Adipocyte (in vitro differentiated cells): ENCODE data around the gene GSTM3.
A peak's percentile ranks its signal among the peaks of the same experiment; 100 is the strongest.

Experiments used
- DNase-seq: peaks from one replicate; pipeline ENCODE4 v3.0.0-alpha.2; 2015; ENCODE audit warnings: low read depth
- H3K27me3 ChIP-seq: replicated peaks from 2 replicates; pipeline ENCODE4 v1.7.0; 2013; ENCODE audit warnings: mild to moderate bottlenecking, low read length, moderate library complexity; ENCODE audit not compliant: control insufficient read depth, insufficient read depth
- H3K36me3 ChIP-seq: 2 replicates; pipeline ENCODE4 v1.7.0; 2013; ENCODE audit warnings: low read length, mild to moderate bottlenecking, moderate library complexity; ENCODE audit not compliant: control insufficient read depth, insufficient read depth, severe bottlenecking
- H3K4me1 ChIP-seq: 2 replicates; pipeline ENCODE4 v1.7.0; 2013; ENCODE audit warnings: mild to moderate bottlenecking, low read length, moderate library complexity; ENCODE audit not compliant: control insufficient read depth, insufficient read depth
- H3K4me3 ChIP-seq: 2 replicates; pipeline ENCODE4 v1.7.0; 2013; ENCODE audit warnings: mild to moderate bottlenecking, low read length, moderate library complexity
- H3K9ac ChIP-seq: 2 replicates; pipeline ENCODE4 v1.7.0; 2013; ENCODE audit warnings: mild to moderate bottlenecking, low read length, moderate library complexity
- H3K9me3 ChIP-seq: 2 replicates; pipeline ENCODE4 v1.7.0; 2013; ENCODE audit warnings: mild to moderate bottlenecking, low read length, moderate library complexity; ENCODE audit not compliant: control insufficient read depth

Gene GSTM3

DNA sequence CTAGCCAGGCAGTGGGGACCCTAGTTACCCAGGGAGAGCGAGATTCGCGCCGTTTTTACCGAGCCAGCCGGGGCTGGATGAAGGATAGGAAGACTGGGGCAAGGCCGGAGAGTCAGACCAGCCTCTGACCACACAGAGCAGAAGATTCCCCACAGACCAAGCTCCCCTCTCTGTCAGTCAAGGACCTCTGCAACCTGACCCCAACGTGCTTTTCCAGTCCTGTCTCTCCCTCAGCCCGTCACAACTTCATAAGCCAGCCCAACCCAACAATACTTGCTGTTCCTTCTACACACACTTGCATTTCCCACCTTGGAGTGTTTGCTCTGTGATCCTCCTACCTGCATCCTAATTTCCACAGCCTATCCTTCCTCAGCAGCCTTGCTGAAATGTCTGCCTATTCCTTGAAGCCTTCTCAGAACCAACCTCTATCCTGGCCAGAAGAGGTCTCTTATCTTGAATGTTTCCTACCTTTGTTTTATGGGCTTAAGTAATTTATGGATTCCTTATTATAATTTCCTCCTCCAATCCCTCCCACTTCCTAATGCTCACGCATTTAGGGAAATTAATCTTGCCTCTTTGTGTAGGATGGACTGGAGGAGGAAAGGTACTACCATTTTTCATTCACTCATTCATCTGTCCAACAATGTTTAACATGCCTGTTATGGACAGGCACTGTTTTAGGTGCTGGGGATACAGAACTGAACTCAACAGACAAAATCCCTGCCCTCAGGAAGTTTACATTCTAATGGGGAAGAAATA is at the start of gene GSTM3:
Gene GSTM3 (minus strand): TSS at position 424 of the 759 bp plus-strand sequence. CDS start 751 bp downstream, outside the sequence.
- Histone ChIP-seq H3K9me3 (no peaks in the 10 kb centered on the region), H3K4me3 (peak within 1 kb of the TSS; percentile 83), H3K27me3 (peaks cover 12% of the 10 kb centered on the region), H3K36me3 (peaks cover 6% of the 10 kb centered on the region), H3K4me1 (no peaks in the 10 kb centered on the region), H3K9ac (peak within 1 kb of the TSS; percentile 75)
- DNase-seq: no peak

DNA sequence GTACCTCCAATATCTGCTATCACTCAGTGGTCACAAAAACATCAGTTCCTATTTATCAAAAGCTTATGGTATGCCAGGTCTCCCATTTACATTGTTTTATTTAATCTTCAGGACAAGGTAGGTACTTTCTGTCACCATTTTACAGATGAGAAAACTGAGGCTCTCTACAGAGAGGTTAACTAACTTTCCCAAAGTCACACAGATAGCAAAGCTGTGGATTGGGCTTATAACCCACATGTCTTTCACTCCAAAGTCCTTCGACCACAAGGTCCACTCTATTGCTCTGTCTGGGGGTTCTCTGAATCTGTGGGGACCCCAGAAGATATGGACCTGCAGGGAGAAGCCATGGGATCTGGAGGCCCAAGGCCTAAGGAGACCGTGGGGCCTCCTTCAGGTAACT is 49.5 kb upstream of the GSTM3 start:
- H3K9me3 ChIP-seq: no peaks in the 10 kb centered on the region
- no peaks in the 10 kb centered on the region for H3K36me3 ChIP-seq
- DNase-seq: no peak
- no peak overlapping the region for H3K9ac ChIP-seq
- H3K4me1 ChIP-seq: peaks cover 53% of the 10 kb centered on the region
- H3K4me3 ChIP-seq: no peak overlapping the region
- H3K27me3 ChIP-seq: no peaks in the 10 kb centered on the region

GRCh38 chr1:109789551-109790180 is 48.8 kb upstream of the GSTM3 start:
- no peaks in the 10 kb centered on the region for H3K27me3 ChIP-seq
- no peak for DNase-seq
- H3K4me3 ChIP-seq: no peak overlapping the region
- H3K9me3 ChIP-seq: no peaks in the 10 kb centered on the region
- H3K9ac ChIP-seq: no peak overlapping the region
- peaks cover 57% of the 10 kb centered on the region for H3K4me1 ChIP-seq
- no peaks in the 10 kb centered on the region for H3K36me3 ChIP-seq

GRCh38 chr1:109788695-109789521 is 48.1 kb upstream of the GSTM3 start:
- DNase-seq: peak; percentile 39
- Histone ChIP-seq H3K9ac (no peak overlapping the region), H3K4me3 (no peak overlapping the region), H3K27me3 (no peaks in the 10 kb centered on the region), H3K36me3 (no peaks in the 10 kb centered on the region), H3K9me3 (no peaks in the 10 kb centered on the region), H3K4me1 (peaks cover 56% of the 10 kb centered on the region)

DNA sequence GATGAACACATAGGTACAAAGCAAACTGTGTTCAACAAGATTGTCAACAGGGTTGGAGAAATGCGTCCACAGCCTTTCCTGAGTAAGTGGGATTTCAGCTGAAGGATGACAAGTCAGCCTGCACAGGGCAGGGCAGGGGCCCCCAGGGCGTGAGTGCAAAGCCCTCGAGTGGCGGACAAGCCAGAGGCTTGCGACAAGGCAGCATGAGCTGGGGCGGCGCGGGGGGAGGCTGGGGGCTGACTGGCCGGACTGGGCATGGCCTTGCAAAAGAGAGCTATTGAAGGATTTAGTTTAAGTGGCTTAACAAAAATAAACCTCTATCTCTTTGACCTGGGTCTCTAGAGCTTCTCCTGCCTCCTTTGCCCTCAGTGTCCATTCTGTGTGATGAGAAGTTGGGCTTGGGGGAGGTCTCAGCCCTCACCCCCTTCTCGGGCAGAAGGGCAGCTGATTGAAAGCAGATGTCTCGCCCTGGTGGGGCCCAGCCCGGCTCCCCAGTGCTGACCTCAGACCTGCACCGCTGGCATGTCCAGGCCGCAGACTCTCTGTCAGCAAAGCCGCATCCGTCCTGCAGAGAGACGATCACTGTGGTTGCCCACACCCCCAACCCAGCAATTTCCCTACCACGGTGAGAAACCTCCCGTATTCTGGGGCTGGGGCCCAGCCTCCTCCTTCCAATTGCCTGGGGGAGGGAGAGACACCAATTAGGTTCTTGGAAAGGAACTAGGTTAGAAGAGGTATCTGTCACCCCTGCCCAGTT is 47.2 kb upstream of the GSTM3 start:
- Histone ChIP-seq H3K27me3 (no peaks in the 10 kb centered on the region), H3K4me3 (no peak overlapping the region), H3K4me1 (peaks cover 55% of the 10 kb centered on the region), H3K9me3 (no peaks in the 10 kb centered on the region), H3K9ac (no peak overlapping the region), H3K36me3 (no peaks in the 10 kb centered on the region)
- no peak for DNase-seq

GRCh38 chr1:109787211-109787844 is 46.5 kb upstream of the GSTM3 start:
- Histone ChIP-seq H3K36me3 (no peaks in the 10 kb centered on the region), H3K4me1 (peaks cover 55% of the 10 kb centered on the region), H3K9me3 (no peaks in the 10 kb centered on the region), H3K9ac (no peak overlapping the region), H3K4me3 (no peak overlapping the region), H3K27me3 (no peaks in the 10 kb centered on the region)
- no peak for DNase-seq

- DNase-seq: peak; percentile 27
- Histone ChIP-seq H3K9me3 (no peaks in the 10 kb centered on the region), H3K27me3 (no peaks in the 10 kb centered on the region), H3K9ac (peak overlapping the region; percentile 19), H3K4me1 (peaks cover 55% of the 10 kb centered on the region), H3K36me3 (no peaks in the 10 kb centered on the region), H3K4me3 (no peak overlapping the region)
These were observed 45.7 kb upstream of the GSTM3 start for GRCh38 chr1:109786531-109787021.

GRCh38 chr1:109786112-109786480 is 45.3 kb upstream of the GSTM3 start:
- Histone ChIP-seq H3K9ac (peak overlapping the region; percentile 19), H3K27me3 (no peaks in the 10 kb centered on the region), H3K9me3 (peaks cover 2% of the 10 kb centered on the region), H3K4me3 (no peak overlapping the region), H3K4me1 (peaks cover 52% of the 10 kb centered on the region), H3K36me3 (no peaks in the 10 kb centered on the region)
- DNase-seq: no peak

- DNase-seq: no peak
- no peaks in the 10 kb centered on the region for H3K36me3 ChIP-seq
- H3K9me3 ChIP-seq: peaks cover 8% of the 10 kb centered on the region
These were observed 44.7 kb upstream of the GSTM3 start for GRCh38 chr1:109785446-109786111.

More at GRCh38 chr1:109785446-109786111, 44.7 kb upstream of the GSTM3 start:
- H3K4me3 ChIP-seq: no peak overlapping the region
- H3K27me3 ChIP-seq: no peaks in the 10 kb centered on the region
- no peak overlapping the region for H3K9ac ChIP-seq
- H3K4me1 ChIP-seq: peaks cover 47% of the 10 kb centered on the region
